Stimulated activated CD4-positive, alpha-beta T cell treated with anti-CD3 and anti-CD28 coated beads, Interleukin-4, amount 100 ng/mL, for 24 hours (primary cell): Measurements from ENCODE around the gene PNLIPRP1.

Experiments used
- DNase-seq: peaks from one replicate; pipeline ENCODE4 v3.0.0-alpha.2; 2020

The PNLIPRP1 gene

DNA sequence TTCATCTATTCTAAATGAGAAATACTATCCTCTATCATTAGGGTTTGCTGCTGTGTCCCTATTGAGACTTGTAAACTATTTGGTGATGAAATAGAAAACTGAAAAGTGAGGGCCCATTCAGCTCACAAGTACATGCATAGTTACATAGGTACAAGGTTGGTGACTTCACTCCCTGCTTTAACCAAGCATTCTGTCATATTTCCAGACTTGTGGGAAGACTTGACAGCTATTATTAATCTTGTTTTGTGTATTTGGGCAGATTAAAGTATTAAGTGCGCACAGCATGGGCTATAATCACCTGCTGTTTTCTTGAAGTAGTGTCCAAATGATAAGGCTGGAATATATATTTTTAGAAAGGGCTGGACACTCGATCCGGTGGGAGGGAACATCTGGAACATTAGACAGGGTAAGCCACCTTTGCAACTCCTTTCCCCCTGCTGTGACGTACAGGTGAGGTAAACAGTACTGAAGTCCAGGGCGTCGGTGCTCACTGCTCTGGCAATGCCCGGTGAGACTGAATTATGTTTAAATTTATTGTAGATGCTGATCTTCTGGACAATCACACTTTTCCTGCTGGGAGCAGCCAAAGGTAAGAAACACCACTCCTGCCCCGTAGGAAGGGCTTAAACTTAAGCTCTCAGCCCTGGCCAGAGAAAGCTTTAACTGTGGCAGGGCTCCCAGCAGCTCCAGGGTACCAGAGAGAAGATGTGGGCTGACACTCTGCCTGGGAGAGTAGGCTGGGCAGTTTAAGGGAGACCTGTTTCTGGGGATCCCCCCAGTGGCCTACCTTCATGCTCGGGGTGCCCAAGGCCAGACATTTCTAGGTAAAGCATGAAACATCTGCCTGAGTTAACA is at the start of gene PNLIPRP1:
Gene PNLIPRP1, plus strand, starts transcription at position 370 of the 855 bp plus-strand sequence. Its CDS starts 171 bp downstream, at position 541.
- DNase-seq = no peak

DNA sequence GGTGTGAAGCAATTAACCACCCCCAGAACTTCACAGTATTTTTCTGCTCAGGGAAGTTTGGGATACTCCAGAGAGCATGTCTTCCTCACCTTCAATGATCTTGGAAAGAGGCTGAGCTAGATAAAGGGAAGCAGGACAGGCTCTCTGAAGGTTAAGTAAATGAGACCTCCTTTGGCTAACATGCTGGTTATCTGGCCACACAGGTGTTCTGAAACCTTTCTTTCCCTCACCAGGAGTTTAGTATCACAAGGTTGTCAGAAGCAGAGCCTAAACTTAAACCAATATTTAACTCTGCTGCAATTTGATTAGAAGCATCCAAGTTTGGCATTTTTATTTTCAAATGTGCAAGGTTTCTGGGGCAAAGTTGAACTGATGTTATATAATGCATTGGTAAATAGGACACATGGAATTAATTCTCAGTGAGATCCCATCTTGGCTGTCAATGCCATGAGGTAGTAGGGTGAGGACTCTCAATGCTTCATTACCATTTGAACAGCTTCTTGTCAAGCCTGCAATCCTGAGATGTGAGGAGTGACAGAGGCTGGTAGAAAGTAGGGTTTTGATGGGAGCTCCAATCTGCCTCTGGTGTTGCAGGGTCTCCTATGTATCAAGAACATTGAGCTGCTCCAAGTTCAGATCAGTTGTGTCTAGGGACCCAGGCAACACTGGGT is 48.6 kb upstream of the PNLIPRP1 start:
- no peak for DNase-seq

DNA sequence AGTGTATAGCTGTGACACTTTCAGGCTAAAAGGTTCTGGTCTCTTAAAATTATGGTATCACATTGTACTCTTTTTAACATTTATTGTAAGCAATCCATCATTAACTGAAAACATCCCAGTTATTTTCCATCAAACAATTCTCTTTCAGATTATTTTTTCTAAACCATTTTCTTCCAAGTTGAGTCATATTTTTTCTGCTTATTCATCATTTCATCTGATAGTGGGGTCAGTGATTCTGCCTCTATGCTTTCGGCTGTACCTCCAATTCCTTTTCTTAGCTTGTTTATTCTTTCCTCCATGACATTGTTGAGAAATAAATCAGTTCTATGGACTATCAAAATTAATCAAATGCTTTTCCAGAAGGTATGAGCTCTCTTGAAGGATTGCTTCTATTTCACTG is 45.6 kb upstream of the PNLIPRP1 start:
- DNase-seq = no peak

DNA sequence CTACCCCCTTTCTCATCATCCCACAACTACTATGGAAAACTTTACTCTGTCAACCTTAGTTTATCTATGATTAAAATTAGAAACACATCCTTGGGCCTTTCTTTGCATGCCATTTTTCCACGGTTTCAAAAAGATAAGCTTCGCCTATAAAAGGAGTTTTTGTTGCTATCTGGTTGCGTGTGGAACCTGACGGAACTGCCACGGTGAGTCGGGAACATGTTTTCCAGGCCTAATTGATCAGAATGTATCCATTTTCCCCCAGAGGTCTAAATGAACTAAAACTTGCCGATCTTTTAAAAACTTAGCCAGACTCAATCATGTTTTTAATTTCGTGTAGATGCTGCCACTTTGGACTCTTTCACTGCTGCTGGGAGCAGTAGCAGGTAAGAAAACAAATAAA is 45.0 kb upstream of the PNLIPRP1 start, which contains the start of gene PNLIP:
Gene PNLIP, plus strand, starts transcription at position 176 of the 400 bp plus-strand sequence. Its CDS starts 162 bp downstream, at position 338.
- no peak for DNase-seq

DNA sequence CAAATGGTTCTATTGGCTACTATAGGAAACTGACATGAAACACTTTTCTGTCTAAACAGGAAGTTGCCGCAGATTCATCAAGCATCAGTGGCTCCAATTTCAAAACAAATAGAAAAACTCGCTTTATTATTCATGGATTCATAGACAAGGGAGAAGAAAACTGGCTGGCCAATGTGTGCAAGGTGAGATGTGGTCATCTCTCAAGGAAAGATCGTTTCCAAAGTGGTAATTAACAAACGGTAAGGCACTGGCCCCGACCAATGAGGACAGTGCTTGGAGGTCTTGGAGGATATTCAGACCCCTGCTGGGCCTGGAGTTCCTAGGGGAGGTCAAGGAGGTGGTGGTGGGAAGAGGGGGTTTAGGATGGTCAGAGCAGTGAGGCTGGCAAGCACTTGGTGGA is 42.5 kb upstream of the PNLIPRP1 start:
- no peak for DNase-seq

DNA sequence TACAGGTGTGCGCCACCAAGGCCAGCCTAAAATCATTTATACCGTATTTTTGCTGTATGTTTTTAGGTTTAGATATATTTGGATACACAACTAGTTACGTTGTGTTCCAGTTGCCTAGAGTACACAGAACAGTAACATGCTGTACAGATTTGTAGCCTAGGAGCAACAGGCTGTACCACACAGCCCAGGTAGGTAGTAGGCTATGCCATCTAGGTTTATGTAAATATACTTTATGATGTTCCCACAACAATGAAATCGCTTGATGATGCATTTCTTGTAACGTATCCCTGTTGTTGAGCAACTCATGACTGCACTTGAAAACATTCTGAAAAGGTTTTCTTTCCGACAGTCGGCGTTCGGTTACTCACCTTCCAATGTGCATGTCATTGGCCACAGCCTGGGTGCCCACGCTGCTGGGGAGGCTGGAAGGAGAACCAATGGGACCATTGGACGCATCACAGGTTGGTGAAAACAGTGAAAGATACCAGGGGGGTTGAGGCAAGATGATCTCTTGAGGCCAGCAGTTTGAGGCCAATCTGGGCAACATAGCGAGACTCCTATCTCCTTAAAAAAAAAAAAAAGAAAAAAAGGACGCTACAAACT is 37.3 kb upstream of the PNLIPRP1 start:
- DNase-seq = no peak

DNA sequence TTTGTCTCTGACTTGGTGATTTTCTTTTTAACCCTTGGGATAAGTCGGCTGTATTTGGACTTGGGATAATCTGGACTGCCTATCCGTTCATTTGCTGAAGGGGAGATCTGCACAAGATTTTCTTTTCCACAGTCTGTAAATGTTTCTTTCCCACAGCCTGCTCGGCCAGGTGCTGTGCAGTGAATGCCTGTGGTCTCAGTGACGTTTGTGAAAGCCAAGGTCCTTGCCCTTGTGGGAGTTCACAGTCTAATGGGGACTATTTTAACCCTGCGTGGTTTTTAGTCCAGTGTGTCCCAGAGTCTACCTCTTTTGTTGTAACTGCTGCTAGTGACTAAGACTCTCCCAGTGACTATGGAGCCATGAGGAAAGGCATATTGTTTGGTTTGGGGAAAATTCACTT is 36.1 kb upstream of the PNLIPRP1 start:
- no peak for DNase-seq

DNA sequence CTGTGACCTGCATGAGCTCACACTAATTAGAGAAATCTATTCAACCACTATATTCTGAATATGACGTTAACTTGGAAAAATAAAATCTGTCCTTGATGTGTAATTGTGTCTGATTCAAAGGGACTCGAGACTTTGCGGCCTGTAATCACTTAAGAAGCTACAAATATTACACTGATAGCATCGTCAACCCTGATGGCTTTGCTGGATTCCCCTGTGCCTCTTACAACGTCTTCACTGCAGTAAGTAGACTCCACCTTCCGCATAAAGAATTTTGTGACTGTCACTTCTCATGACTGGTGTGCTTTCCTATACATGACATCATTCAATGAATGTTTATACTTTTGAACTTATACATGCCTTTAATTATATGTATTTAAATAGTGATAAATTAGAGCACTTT is 34.9 kb upstream of the PNLIPRP1 start:
- no peak for DNase-seq

DNA sequence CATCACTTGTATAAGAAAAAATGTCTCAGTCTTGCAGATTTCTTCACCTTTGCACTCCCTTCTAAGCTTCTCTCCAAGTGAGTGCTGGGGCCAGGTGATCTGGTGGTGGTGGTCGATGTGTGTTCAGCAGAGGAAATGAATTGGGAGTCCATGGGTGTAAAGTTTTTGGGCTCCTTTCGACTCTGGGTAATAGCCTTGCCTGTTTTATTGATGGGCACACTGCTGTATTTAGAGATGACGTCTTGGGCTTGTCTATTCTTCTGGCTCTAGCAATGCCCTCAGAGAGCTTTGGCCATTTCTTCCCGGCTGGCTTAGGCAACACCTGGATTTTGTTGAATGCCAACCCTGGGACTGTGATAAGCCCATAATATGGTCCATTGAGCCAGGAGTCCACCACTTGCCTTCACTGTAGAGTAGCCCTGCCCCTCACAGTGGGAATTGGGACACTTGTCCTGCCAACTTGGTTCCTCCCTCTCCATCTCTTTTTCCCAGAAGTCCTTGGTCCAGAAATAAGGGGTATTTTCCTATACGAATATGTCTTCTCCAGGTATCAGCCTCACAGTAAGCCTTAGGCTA is 33.4 kb upstream of the PNLIPRP1 start:
- DNase-seq = no peak

DNA sequence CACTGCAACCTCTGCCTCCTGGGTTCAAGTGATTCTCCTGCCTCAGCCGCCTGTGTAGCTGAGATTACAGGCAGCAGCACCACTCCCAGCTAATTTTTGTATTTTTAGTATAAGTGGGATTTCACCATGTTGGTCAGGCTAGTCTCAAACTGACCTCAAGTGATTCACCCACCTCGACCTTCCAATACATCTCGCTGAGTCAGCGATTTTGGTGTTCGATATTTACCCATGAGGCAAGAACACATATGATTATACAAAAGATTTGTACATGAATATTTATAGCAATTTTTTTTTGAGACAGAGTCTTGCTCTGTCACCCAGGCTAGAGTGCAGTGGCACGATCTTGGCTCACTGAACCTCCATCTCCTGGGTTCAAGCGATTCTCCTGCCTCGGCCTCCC is 25.2 kb upstream of the PNLIPRP1 start:
- DNase-seq = no peak

DNA sequence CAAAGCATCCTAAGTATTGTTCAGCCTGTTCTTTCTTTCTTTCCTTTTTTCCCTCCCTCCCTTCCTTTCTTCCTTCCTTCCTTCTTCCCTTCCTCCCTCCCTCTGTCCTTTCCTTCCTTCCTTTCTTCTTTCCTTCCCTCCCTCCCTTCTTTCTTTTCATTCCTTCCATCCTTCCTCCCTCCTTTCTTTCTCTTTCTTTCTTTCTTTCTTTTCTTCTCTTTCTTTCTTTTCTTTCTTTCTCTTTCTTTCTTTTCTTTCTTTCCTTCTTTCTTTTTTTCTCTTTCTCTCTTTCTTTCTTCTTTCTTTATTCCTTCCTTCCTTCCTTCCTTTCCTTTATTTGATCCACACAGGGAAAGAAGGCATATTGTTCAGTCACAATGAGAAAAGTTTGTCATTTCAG is 23.8 kb upstream of the PNLIPRP1 start:
- DNase-seq = no peak

DNA sequence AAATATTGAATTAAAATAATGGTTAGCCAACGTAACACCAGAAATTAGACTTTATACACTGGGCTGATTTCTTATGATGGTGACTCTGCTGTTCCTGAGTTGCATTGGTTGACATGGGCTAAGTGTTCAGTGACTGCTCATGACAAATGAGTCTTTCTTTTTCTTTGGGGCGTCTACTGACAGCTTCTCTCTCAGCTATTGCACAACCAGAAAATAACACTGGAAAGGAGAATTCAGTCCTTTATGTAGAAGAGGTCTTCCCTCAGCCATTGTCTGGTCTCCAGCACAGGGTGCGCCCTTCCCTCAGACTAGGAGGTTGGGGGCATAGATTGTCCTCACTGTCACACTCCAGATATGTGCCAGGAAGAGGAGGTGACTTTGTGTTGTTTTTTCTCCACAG is 23.4 kb upstream of the PNLIPRP1 start:
- DNase-seq = no peak

DNA sequence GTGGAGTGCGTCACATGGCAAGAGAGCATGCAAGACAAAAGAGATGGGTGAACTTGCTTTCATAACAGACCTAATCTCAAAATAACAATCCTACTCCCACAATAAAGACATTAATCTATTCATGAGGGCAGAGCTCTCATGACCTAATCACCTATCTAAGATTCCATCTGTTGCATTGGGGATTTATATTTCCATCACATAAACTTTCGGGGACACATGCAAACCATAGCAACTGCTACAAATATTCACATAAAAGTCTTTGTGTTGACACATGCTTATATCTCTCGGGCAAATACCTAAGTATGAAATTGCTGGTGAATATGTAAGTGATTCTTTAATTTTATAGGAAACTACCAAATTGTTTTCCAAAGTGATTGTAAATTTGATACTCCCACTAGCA is 16.0 kb upstream of the PNLIPRP1 start:
- DNase-seq = no peak

DNA sequence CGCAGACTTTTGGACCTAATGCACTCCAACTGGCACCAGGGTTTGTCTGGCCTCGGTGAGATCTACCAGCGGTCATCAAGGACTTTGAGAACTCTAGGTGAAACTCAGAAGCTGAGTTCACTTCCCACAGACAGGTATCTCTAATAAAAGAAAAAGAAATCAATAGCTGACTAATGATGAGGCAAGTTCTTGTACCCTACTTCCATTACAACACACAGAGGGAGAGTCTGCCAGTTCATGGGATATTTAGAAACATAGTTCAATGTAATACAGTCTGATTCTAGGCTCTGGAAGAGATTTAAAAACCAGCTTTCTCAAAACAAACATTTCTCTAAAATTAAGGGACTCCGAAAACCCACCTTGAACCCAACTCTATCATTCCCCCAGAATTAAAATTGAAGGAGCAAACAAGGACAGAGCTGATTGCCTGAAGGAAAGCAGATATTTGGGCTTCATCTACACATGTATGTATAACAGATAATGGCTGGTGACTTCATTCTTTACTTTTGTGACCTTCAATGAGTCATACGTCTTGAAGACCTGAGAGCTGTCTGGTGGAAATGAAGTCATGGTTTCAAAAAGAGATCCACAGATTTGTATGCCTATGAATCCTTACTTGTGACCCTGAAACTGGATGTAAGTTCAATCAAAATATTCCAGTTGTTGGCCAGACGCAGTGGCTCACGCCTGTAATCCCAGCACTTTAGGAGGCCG is 2.7 kb upstream of the PNLIPRP1 start:
- no peak for DNase-seq

DNA sequence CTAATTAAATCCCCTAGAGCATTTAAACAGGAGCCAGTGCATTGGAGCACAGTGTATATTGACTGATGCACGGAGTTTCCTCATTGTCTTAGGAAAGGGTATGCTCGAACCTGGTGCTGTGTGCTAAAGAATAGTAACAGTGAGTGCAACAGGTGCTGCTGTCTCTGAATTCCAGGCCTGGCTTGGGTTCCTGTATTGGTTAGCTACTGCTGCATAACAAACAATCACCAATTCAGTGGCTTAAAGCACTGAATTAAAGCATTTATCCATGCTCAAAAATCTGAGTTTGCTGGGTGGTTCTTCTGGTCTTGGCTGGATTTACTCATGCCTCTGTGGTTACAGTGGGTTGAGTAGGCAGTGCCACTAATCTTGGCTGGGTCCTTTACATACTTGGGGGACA is 1.8 kb upstream of the PNLIPRP1 start:
- no peak for DNase-seq

DNA sequence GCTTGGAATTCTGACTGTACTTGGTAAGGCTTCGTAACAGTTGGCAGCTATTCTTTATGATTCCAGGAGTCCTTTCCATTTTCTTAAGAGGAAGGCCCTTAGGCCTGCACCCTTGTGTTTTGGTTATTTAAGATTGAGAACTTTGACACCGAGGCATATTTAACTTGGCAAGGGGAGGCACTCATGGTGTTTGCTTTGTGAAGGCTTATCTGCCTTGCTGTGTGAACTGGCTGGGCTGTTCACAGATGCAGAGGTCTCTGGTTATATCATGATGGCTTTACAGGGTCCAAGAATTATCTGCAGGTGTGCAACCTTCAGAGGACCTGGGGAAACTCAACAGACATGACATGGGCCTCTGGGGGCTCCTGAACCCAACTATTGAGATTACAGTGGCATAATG is 833 bp upstream of the PNLIPRP1 start:
- DNase-seq = no peak

DNA sequence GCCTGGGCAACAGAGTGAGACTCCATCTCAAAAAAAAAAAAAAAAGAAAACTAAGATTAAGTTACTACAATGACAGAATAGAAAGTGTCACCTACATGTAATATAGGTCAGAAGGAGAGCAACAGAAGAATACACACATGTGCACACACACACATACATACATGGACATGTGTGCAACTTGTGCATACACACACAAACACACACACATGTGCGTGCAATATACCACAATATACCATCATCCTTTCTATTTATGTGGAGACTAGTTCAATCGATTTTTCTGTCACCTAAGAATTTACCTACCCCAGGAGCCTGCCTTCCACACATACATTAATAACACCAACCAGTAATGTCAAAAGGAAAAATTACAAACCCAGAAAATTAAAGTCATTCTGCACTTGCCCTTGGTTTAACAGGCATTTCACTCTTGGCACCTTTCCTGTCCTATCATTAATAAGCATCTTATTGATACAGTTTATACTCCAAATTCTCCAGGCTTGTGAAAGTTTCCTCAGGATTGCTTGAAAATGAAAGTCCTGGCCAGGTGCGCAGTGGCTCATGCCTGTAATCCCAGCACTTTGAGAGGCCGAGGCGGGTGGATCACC is 2.5 kb downstream of the PNLIPRP1 start:
- DNase-seq = no peak

DNA sequence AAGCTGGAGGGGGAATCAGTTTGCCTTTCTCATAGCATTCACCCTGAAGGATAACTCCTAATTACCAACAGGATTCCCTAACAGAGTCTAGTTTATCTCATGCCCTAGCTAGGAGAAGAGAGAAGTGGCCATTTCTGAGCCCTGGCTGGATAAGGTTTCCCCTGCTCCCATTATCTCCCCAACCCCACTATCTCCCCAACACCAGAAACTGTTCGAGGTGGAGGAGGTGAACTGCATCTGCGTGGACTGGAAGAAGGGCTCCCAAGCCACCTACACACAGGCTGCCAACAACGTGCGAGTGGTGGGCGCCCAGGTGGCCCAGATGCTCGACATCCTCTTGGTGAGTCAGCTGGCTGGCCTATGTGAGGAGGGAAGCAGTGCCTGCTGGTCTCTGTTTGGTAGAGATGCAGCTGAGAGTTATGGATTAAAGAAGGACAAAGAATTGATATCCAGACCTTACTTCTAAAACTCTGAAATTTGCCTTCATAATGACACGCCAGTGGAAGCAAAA is 3.8 kb downstream of the PNLIPRP1 start:
- DNase-seq = no peak

DNA sequence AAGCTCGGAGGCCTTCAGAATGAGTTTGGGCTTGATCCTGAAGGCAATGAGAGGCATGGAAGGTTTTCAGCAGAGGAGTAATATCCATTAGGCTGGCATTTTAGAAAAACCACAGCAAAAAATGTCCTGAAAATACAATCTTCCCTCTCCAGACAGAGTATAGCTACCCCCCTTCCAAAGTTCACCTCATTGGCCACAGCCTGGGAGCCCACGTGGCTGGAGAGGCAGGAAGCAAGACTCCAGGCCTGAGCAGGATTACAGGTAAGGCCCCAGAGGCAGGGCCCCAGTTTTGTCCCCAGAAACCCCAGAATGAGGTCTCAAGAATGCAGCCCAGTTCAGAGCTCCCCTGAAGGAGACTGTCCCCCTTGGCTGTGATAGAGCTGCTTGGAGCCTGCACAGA is 5.3 kb downstream of the PNLIPRP1 start:
- no peak for DNase-seq

DNA sequence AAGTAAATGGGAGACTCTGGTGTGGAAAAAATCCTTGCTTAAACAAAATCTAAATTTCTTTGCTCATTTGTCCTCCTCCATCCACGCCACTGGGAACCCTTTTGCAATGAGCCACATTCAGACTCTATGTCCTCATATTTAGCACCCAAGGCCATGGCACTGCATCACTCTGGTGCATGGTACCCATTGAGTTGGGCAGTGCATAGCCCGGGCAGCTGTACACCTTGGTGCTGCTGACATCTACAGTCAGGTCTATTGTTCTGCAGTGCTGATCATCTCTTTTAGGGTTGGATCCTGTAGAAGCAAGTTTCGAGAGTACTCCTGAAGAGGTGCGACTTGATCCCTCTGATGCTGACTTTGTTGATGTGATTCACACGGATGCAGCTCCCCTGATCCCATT is 6.8 kb downstream of the PNLIPRP1 start:
- no peak for DNase-seq

DNA sequence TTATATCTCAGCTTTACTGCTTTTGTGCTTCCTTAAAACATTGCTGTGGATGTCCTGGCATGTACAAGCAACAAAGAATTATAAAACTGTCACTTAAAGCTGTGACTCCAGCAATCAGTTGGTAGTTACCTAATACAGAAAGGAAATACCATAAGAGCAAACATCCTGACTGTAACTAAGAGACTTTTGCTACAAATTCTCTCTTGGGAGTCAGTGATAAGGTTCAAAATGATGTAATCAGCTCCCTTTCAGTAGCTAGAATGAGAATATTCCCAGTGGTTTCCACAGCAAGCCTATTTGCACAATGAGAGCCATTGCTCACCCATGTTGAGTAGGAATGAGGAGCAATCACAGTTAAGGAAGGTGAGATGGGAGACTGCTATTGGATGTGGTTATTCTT is 7.6 kb downstream of the PNLIPRP1 start:
- DNase-seq = no peak

DNA sequence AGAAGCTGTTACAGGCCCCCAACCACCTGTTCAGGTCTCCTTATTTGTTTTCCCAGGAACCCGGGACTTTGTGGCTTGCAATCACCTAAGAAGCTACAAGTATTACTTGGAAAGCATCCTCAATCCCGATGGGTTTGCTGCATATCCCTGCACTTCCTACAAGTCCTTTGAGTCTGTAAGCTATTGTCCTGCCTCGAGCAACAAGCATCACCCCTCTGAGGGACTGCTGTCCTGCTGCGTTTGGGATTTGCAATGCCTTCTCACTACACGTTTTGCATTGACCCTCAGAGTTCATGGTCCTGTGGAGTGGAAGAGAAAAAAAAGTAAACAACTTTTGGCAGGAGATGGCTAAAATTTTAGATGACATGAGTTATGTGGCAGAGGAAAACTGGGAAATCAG is 9.2 kb downstream of the PNLIPRP1 start:
- no peak for DNase-seq
